Measurements from ENCODE around the gene SLC1A2.

SLC1A2 gene

GRCh38 chr11:35302398-35302797 lies 117.0 kb downstream of the SLC1A2 start:
- DNase-seq (ENCODE audit: low read depth) = no peak

- DNase-seq (ENCODE audit: low read depth) = no peak
Observed at GRCh38 chr11:35298369-35298768, 121.0 kb downstream of the SLC1A2 start.

GRCh38 chr11:35295751-35296150 lies 123.6 kb downstream of the SLC1A2 start:
- no peak for DNase-seq (ENCODE audit: low read depth)

- DNase-seq (ENCODE audit: low read depth) = no peak
Observed at GRCh38 chr11:35293699-35294098, 125.7 kb downstream of the SLC1A2 start.

- DNase-seq (ENCODE audit: low read depth) = no peak
Observed at GRCh38 chr11:35293035-35293434, 126.3 kb downstream of the SLC1A2 start.

GRCh38 chr11:35292279-35292678 lies 127.1 kb downstream of the SLC1A2 start:
- DNase-seq (ENCODE audit: low read depth) = no peak

- DNase-seq (ENCODE audit: low read depth) = no peak
Observed at GRCh38 chr11:35290876-35291275, 128.5 kb downstream of the SLC1A2 start.

- DNase-seq (ENCODE audit: low read depth) = no peak
Observed at GRCh38 chr11:35289821-35290220, 129.5 kb downstream of the SLC1A2 start.

GRCh38 chr11:35288817-35289541 lies 130.4 kb downstream of the SLC1A2 start:
- DNase-seq (ENCODE audit: low read depth) = no peak

GRCh38 chr11:35288309-35288708 lies 131.0 kb downstream of the SLC1A2 start:
- DNase-seq (ENCODE audit: low read depth) = no peak

GRCh38 chr11:35287344-35287890 lies 131.9 kb downstream of the SLC1A2 start:
- no peak for DNase-seq (ENCODE audit: low read depth)

- DNase-seq (ENCODE audit: low read depth) = no peak
Observed at GRCh38 chr11:35286126-35286525, 133.2 kb downstream of the SLC1A2 start.

- no peak for DNase-seq (ENCODE audit: low read depth)
Observed at GRCh38 chr11:35285471-35285870, 133.9 kb downstream of the SLC1A2 start.

GRCh38 chr11:35282221-35282882 lies 137.0 kb downstream of the SLC1A2 start:
- DNase-seq (ENCODE audit: low read depth) = no peak

GRCh38 chr11:35281169-35281688 lies 138.1 kb downstream of the SLC1A2 start:
- DNase-seq (ENCODE audit: low read depth) = no peak

GRCh38 chr11:35280727-35281126 lies 138.6 kb downstream of the SLC1A2 start:
- DNase-seq (ENCODE audit: low read depth) = no peak

- no peak for DNase-seq (ENCODE audit: low read depth)
Observed at GRCh38 chr11:35277827-35278226, 141.5 kb downstream of the SLC1A2 start.

- DNase-seq (ENCODE audit: low read depth) = no peak
Observed at GRCh38 chr11:35276396-35277145, 142.8 kb downstream of the SLC1A2 start.

GRCh38 chr11:35275786-35276170 lies 143.6 kb downstream of the SLC1A2 start:
- DNase-seq (ENCODE audit: low read depth) = no peak

- no peak for DNase-seq (ENCODE audit: low read depth)
Observed at GRCh38 chr11:35274909-35275785, 144.2 kb downstream of the SLC1A2 start.

GRCh38 chr11:35272391-35272902 lies 146.9 kb downstream of the SLC1A2 start:
- DNase-seq (ENCODE audit: low read depth) = peak; percentile 15
